GM13976 (cell line): ENCODE results near the gene MEIS1.

Experiments
- DNase-seq: peaks from one replicate; pipeline ENCODE4 v3.0.0; 2012; ENCODE audit warnings: low spot score
- in situ Hi-C: fragments of 300-500 bp; cut with MboI; formaldehyde crosslinking; loops from one replicate; pipeline ENCODE4 v1.12.0; 2022; ENCODE audit warnings: low sequenced_read_pairs, mixed read lengths, inconsistent platforms; ENCODE audit not compliant: unreplicated experiment
- TF ChIP-seq, protein P1 (sequence below): IDR thresholded peaks from 2 replicates; pipeline ENCODE4 v1.5.1; 2012; ENCODE audit warnings: borderline replicate concordance, mild to moderate bottlenecking; ENCODE audit not compliant: insufficient read depth; ENCODE audit errors: extremely low read depth, missing control alignments, control extremely low read depth

MEIS1 gene

DNA sequence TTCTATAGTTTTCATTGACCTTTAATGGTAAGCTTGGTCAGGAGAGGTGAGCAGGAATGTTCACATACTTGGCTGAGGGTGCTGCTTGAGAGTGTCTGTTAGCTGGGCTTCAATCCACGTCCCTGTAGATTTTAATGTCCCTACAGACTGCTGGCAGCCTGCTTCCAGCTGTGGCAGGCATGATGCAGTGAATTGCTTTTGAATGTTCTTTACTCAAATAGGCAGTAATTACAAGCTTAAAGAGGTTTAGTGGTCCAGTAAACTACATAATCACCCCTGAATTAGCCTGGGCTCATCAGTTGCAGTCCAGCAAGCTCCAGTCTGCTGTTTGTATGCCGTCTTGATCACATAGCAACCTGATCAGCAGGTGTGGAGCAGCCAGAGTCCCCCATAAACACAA lies 102.1 kb downstream of the MEIS1 start:
- no peak for DNase-seq
- TF ChIP-seq, protein P1, sequence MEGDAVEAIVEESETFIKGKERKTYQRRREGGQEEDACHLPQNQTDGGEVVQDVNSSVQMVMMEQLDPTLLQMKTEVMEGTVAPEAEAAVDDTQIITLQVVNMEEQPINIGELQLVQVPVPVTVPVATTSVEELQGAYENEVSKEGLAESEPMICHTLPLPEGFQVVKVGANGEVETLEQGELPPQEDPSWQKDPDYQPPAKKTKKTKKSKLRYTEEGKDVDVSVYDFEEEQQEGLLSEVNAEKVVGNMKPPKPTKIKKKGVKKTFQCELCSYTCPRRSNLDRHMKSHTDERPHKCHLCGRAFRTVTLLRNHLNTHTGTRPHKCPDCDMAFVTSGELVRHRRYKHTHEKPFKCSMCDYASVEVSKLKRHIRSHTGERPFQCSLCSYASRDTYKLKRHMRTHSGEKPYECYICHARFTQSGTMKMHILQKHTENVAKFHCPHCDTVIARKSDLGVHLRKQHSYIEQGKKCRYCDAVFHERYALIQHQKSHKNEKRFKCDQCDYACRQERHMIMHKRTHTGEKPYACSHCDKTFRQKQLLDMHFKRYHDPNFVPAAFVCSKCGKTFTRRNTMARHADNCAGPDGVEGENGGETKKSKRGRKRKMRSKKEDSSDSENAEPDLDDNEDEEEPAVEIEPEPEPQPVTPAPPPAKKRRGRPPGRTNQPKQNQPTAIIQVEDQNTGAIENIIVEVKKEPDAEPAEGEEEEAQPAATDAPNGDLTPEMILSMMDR = no peak
- in situ Hi-C loops = no loop called here

DNA sequence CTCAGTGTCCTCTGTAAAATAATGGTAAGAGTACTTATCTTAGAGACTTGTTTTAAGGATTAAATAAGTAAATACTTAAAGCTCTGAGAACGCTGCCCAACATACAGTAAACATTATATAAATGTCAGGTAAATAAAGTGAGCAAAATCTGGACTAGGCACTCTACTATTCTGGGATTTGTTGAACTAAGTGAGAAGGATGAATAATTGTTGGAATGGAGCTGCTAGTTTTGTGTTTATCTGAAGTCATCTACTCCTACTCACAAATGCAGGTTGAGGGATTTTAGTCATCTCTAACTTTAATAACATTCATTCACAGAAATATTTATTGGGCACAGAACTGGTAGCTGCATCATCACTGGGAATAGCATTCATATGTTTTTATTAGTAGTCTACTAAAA lies 103.4 kb downstream of the MEIS1 start:
- DNase-seq = no peak
- TF ChIP-seq, protein P1 = no peak
- in situ Hi-C loops = no loop called here

DNA sequence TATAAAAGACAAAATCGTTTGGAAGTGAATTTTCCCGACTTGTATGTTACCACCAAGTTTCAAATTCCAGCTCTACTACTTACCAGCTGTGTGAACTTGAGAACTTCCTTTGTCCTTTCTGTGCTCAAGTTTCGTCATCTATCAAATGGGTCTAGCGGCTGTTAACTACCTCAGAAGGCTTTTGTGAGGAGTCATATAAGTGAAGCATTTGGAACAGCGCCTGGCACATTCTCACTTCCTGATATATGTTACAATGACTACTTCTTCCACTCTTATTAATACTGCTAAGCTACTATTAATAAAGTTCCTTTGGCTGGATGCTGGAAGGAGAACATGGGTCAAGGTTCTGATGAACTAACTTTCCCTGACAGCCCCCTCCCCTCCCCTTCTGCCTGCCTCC lies 104.5 kb downstream of the MEIS1 start:
- TF ChIP-seq, protein P1 = no peak
- DNase-seq = no peak
- in situ Hi-C loops = no loop called here

DNA sequence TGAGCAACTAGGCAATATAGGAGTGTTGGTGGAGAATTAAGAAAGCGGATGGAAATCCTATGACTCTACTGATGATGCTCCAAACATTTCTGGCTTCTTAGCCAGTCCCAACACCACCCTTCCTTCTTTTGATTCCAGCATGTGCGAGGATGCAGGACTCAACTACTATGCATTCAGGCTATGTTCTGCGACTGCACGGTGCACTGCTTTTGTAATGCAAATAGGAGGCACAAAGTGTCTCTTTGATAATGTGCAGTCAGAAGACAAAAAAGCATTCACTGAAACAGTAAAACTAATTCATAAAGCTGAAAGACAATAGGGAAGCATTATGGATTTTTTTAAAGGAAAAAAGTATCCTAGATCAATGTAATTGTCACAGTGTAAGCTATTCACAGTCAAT lies 106.7 kb downstream of the MEIS1 start:
- in situ Hi-C loops = no loop called here
- no peak for DNase-seq
- TF ChIP-seq, protein P1 = no peak

DNA sequence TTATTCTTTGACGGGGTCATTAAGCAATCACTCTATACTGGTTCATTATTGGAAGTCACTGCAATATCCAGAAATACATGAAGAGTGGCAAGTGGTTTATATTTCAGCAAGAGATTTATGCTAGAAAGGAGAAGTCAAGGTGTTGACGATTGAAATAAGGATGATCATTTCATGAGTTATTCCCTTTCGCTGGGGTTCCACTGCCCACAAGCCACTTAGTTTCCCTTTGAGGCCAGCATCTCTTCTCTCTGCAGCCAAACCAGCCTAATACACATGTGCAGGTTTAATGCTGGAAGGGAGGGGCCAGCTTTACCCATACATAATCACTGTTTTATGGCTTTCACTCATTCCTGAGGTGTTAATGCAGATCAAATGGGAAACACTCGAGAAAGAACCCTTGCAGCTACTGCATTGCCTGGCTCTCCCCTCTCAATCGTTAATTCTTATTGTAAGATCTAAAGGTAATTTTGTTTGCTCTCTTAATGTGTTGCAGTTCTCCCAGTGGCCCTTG lies 108.4 kb downstream of the MEIS1 start:
- TF ChIP-seq, protein P1 = no peak
- in situ Hi-C loops = no loop called here
- DNase-seq = no peak

DNA sequence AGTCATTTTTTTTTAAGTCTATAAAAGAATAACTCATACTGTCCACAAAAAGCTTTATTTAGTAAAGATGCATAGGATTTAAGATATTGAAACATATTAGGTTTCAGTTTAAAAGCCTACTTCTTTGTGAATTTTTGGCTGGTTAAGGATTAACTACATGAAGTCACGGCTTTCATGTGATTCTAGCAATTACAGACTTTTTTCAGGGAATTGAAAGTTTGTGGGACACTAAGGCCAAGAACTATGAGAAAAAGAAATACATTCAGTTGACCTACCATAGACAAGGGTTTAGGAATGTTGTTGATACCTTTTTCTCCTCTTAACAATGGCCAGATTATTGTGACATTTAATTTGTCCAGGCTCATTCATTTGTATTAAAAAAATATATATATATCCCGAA lies 109.3 kb downstream of the MEIS1 start:
- TF ChIP-seq, protein P1 = no peak
- in situ Hi-C loops = no loop called here
- DNase-seq = no peak

DNA sequence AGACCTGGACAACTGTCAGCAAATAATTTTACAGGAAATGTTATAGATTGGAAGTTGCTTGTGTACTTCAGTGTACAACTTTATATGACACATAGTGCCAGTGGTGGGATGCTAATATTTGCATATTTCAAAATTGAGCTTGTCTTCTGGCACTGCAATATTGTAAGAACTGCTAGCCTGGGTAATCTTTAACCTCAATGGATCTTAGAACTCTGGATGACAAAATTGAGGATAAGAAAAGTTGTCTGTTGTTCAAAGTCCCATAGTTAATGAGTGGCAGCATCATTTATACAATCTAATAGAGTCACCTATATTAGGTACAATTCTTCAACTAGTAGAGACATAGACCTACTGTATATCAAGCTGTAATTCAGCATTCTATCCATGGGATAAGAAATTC lies 110.3 kb downstream of the MEIS1 start:
- in situ Hi-C loops = no loop called here
- no peak for DNase-seq
- TF ChIP-seq, protein P1 = no peak
